ENCODE measurements around the gene JHY.

DNA sequence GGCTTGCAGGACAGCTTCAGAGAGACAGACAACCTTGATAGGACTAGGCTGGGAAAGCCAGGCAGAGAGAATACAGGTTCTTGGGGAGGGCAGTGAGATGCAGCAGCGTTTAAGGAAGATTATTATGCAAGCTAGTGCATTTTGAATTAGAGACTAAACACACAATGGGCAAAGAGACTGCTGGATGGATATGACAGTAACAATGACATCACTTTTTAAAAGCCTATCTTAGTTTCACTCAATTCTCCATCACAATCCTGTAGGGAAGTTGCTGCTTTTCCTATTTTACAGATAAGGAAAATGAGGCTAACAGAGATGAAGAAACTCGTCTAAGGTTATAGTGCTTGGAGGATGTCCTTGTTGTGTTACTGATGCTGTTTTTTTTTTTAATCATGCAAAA, 5.6 kb downstream of the JHY start:
- TF ChIP-seq, protein P1, sequence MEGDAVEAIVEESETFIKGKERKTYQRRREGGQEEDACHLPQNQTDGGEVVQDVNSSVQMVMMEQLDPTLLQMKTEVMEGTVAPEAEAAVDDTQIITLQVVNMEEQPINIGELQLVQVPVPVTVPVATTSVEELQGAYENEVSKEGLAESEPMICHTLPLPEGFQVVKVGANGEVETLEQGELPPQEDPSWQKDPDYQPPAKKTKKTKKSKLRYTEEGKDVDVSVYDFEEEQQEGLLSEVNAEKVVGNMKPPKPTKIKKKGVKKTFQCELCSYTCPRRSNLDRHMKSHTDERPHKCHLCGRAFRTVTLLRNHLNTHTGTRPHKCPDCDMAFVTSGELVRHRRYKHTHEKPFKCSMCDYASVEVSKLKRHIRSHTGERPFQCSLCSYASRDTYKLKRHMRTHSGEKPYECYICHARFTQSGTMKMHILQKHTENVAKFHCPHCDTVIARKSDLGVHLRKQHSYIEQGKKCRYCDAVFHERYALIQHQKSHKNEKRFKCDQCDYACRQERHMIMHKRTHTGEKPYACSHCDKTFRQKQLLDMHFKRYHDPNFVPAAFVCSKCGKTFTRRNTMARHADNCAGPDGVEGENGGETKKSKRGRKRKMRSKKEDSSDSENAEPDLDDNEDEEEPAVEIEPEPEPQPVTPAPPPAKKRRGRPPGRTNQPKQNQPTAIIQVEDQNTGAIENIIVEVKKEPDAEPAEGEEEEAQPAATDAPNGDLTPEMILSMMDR (IDR thresholded peaks at IDR 0.05): no peak
- TF ChIP-seq POLR2A (IDR thresholded peaks at IDR 0.05): no peak

Data from testis (tissue), 2 donors.